ENCODE measurements around the gene NME1. TPM values are rescaled to one million over a fixed set of nuclear protein-coding genes. Genes with fewer than 3 reads are reported as not detected.
A peak's percentile ranks its signal among the peaks of the same experiment; 100 is the strongest.
"Not testable (repeated sequence)": the region's sequence is repeated elsewhere in the genome, so short reads cannot be mapped to it uniquely, and the experiment has no call there.

NME1 gene
- total and polyA plus RNA-seq, 9 donors = 54.2 to 98.0 (median 58.0) TPM

- Histone ChIP-seq H3K4me3 (ENCODE audit: low read length) (peak within 1 kb of the TSS; percentile 86), H3K27me3 (ENCODE audit: control insufficient read depth, insufficient read depth, low read length) (no peaks in the 10 kb centered on the region), H3K36me3 (ENCODE audit: control insufficient read depth, insufficient read depth, low read length) (no peaks in the 10 kb centered on the region), H3K27ac (ENCODE audit: low read length) (peak within 1 kb of the TSS; percentile 100), H3K9me3 (replicated peaks; ENCODE audit: control insufficient read depth, low read depth, low read length) (no peaks in the 10 kb centered on the region), H3K4me1 (ENCODE audit: control insufficient read depth, insufficient read depth, low read length) (peaks cover 13% of the 10 kb centered on the region)
- WGBS (ENCODE audit: insufficient coverage) = under 1% methylated on average over 51 of the region's 68 CpGs
- DNase-seq = peak; percentile 98
Measured at GRCh38 chr17:51120739-51121619, 32.4 kb upstream of the NME1 start, which contains the start of gene SPAG9. SPAG9 (minus strand) TSS chr17:51120868; CDS start chr17:51120656, 212 bp downstream.

GRCh38 chr17:51121620-51122472 lies 31.5 kb upstream of the NME1 start:
- H3K9me3 ChIP-seq (replicated peaks; ENCODE audit: control insufficient read depth, low read depth, low read length) = no peaks in the 10 kb centered on the region
- DNase-seq = peak; percentile 88
- WGBS (ENCODE audit: insufficient coverage) = 7% methylated on average over 9 of the region's 23 CpGs
- H3K4me3 ChIP-seq (ENCODE audit: low read length) = peak overlapping the region; percentile 86
- no peaks in the 10 kb centered on the region for H3K27me3 ChIP-seq (ENCODE audit: control insufficient read depth, insufficient read depth, low read length)
- H3K27ac ChIP-seq (ENCODE audit: low read length) = peak overlapping the region; percentile 100
- peaks cover 13% of the 10 kb centered on the region for H3K4me1 ChIP-seq (ENCODE audit: control insufficient read depth, insufficient read depth, low read length)
- no peaks in the 10 kb centered on the region for H3K36me3 ChIP-seq (ENCODE audit: control insufficient read depth, insufficient read depth, low read length)

GRCh38 chr17:51122473-51123115 lies 30.8 kb upstream of the NME1 start:
- not testable (repeated sequence) for H3K4me3 ChIP-seq (ENCODE audit: low read length)
- 88% methylated on average over 3 of the region's 10 CpGs for WGBS (ENCODE audit: insufficient coverage)
- H3K27ac ChIP-seq (ENCODE audit: low read length) = peak overlapping the region; percentile 100

GRCh38 chr17:51124640-51125503 lies 28.5 kb upstream of the NME1 start:
- Histone ChIP-seq H3K27ac (ENCODE audit: low read length) (no peak overlapping the region), H3K4me3 (ENCODE audit: low read length) (no peak overlapping the region), H3K4me1 (ENCODE audit: control insufficient read depth, insufficient read depth, low read length) (peaks cover 2% of the 10 kb centered on the region), H3K9me3 (replicated peaks; ENCODE audit: control insufficient read depth, low read depth, low read length) (no peaks in the 10 kb centered on the region), H3K27me3 (ENCODE audit: control insufficient read depth, insufficient read depth, low read length) (no peaks in the 10 kb centered on the region), H3K36me3 (ENCODE audit: control insufficient read depth, insufficient read depth, low read length) (no peaks in the 10 kb centered on the region)
- no peak for DNase-seq
- WGBS (ENCODE audit: insufficient coverage) = 78% methylated on average over 5 of the region's 5 CpGs

More at GRCh38 chr17:51122473-51123115, 30.8 kb upstream of the NME1 start:
- DNase-seq; H3K9me3 ChIP-seq (replicated peaks; ENCODE audit: control insufficient read depth, low read depth, low read length); H3K27me3 ChIP-seq (ENCODE audit: control insufficient read depth, insufficient read depth, low read length); H3K36me3 ChIP-seq (ENCODE audit: control insufficient read depth, insufficient read depth, low read length): not testable (repeated sequence)
- peaks cover 13% of the 10 kb centered on the region for H3K4me1 ChIP-seq (ENCODE audit: control insufficient read depth, insufficient read depth, low read length)

GRCh38 chr17:51128076-51128475 lies 25.3 kb upstream of the NME1 start:
- Histone ChIP-seq H3K27me3 (ENCODE audit: control insufficient read depth, insufficient read depth, low read length) (no peaks in the 10 kb centered on the region), H3K36me3 (ENCODE audit: control insufficient read depth, insufficient read depth, low read length) (no peaks in the 10 kb centered on the region), H3K4me3 (ENCODE audit: low read length) (no peak overlapping the region), H3K4me1 (ENCODE audit: control insufficient read depth, insufficient read depth, low read length) (no peaks in the 10 kb centered on the region), H3K27ac (ENCODE audit: low read length) (no peak overlapping the region), H3K9me3 (replicated peaks; ENCODE audit: control insufficient read depth, low read depth, low read length) (no peaks in the 10 kb centered on the region)
- DNase-seq = peak; percentile 14
- 57% methylated on average over 1 of the region's 3 CpGs for WGBS (ENCODE audit: insufficient coverage)

GRCh38 chr17:51132964-51133319 lies 20.4 kb upstream of the NME1 start:
- H3K27me3 ChIP-seq (ENCODE audit: control insufficient read depth, insufficient read depth, low read length) = no peaks in the 10 kb centered on the region
- no peak for DNase-seq
- H3K36me3 ChIP-seq (ENCODE audit: control insufficient read depth, insufficient read depth, low read length) = no peaks in the 10 kb centered on the region
- H3K4me3 ChIP-seq (ENCODE audit: low read length) = no peak overlapping the region
- H3K27ac ChIP-seq (ENCODE audit: low read length) = no peak overlapping the region
- H3K4me1 ChIP-seq (ENCODE audit: control insufficient read depth, insufficient read depth, low read length) = no peaks in the 10 kb centered on the region
- no peaks in the 10 kb centered on the region for H3K9me3 ChIP-seq (replicated peaks; ENCODE audit: control insufficient read depth, low read depth, low read length)

GRCh38 chr17:51133365-51133764 lies 20.0 kb upstream of the NME1 start:
- H3K4me1 ChIP-seq (ENCODE audit: control insufficient read depth, insufficient read depth, low read length) = no peaks in the 10 kb centered on the region
- no CpG with 5 or more reads among the region's 2 CpGs for WGBS (ENCODE audit: insufficient coverage)
- no peak overlapping the region for H3K27ac ChIP-seq (ENCODE audit: low read length)
- no peak overlapping the region for H3K4me3 ChIP-seq (ENCODE audit: low read length)
- H3K9me3 ChIP-seq (replicated peaks; ENCODE audit: control insufficient read depth, low read depth, low read length) = no peaks in the 10 kb centered on the region
- H3K27me3 ChIP-seq (ENCODE audit: control insufficient read depth, insufficient read depth, low read length) = no peaks in the 10 kb centered on the region
- no peaks in the 10 kb centered on the region for H3K36me3 ChIP-seq (ENCODE audit: control insufficient read depth, insufficient read depth, low read length)
- DNase-seq = no peak

- no peak overlapping the region for H3K27ac ChIP-seq (ENCODE audit: low read length)
- no peak overlapping the region for H3K4me3 ChIP-seq (ENCODE audit: low read length)
- 92% methylated on average over 3 of the region's 3 CpGs for WGBS (ENCODE audit: insufficient coverage)
- H3K4me1 ChIP-seq (ENCODE audit: control insufficient read depth, insufficient read depth, low read length) = no peaks in the 10 kb centered on the region
- H3K36me3 ChIP-seq (ENCODE audit: control insufficient read depth, insufficient read depth, low read length) = no peaks in the 10 kb centered on the region
- H3K27me3 ChIP-seq (ENCODE audit: control insufficient read depth, insufficient read depth, low read length) = no peaks in the 10 kb centered on the region
- no peaks in the 10 kb centered on the region for H3K9me3 ChIP-seq (replicated peaks; ENCODE audit: control insufficient read depth, low read depth, low read length)
- no peak for DNase-seq
Measured at GRCh38 chr17:51135956-51136355, 17.4 kb upstream of the NME1 start.

- no peaks in the 10 kb centered on the region for H3K36me3 ChIP-seq (ENCODE audit: control insufficient read depth, insufficient read depth, low read length)
- no CpG with 5 or more reads among the region's 2 CpGs for WGBS (ENCODE audit: insufficient coverage)
- H3K27me3 ChIP-seq (ENCODE audit: control insufficient read depth, insufficient read depth, low read length) = no peaks in the 10 kb centered on the region
Measured at GRCh38 chr17:51142597-51142996, 10.8 kb upstream of the NME1 start.

More at GRCh38 chr17:51142597-51142996, 10.8 kb upstream of the NME1 start:
- no peaks in the 10 kb centered on the region for H3K9me3 ChIP-seq (replicated peaks; ENCODE audit: control insufficient read depth, low read depth, low read length)
- H3K27ac ChIP-seq (ENCODE audit: low read length) = no peak overlapping the region
- DNase-seq = no peak
- H3K4me3 ChIP-seq (ENCODE audit: low read length) = no peak overlapping the region
- no peaks in the 10 kb centered on the region for H3K4me1 ChIP-seq (ENCODE audit: control insufficient read depth, insufficient read depth, low read length)
